Loucy (cell line): Measurements from ENCODE around the gene MYH6.

ENCODE experiments used
- CTCF ChIP-seq: fragments of 200-600 bp; sonication (generic); conservative IDR thresholded peaks from 2 replicates; pipeline ENCODE4 v1.5.1; 2014; ENCODE audit warnings: mild to moderate bottlenecking, antibody characterized with exemption, low read length
- EZH2phosphoT487 ChIP-seq: fragments of 200-600 bp; IDR thresholded peaks from 2 replicates; pipeline ENCODE4 v1.6.1; 2018; ENCODE audit warnings: antibody characterized with exemption, mild to moderate bottlenecking, moderate library complexity, borderline replicate concordance

- TF ChIP-seq CTCF (no peak), EZH2phosphoT487 (no peak)
These were observed 35.0 kb downstream of the MYH6 start for GRCh38 chr14:23373041-23373440.
